ENCODE results near the gene PRKN.

Gene PRKN

DNA sequence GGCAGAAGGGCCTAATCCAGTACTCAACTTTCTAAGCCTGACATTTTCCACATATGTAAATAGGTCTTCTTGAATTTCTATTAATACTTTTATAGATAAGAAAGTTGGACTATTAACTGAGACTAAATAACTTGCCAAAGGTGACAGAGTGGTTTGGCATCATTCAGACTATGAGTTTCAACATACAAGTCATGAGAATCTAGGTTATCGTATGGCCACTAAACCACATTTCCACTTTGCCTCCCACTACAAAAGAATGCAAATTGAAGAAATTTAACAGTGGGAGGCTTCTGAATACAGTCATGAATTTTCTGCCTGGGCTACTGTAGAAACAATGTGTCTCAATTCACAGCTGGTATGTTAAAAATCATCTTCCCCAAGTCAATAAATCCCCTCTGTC, 922.7 kb downstream of the PRKN start:
- no peak for DNase-seq
- TF ChIP-seq GATA1 (IDR thresholded peaks at IDR 0.05; ENCODE audit: low read depth, low read length) (no peak), POLR2A (IDR thresholded peaks at IDR 0.05; ENCODE audit: low read length) (no peak)

DNA sequence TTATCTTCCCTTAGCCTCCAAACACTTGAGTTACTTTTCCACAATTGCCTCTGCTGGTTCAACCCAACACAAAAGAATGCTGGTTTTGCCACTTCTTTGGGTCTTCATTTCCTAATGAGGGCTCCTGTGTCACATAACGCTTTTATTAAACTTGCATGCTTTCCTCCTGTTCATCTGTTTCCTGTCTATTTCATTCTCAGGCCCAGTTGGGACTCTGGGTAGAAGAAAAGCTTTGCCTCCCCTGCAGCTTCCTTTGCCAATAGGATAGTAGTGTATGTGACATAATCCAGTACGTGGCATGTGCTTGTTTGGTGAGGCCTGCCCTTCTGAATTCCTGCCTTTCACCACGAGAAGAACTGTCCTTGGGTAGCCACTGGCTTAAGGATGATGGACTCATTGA, 924.4 kb downstream of the PRKN start:
- DNase-seq = no peak
- TF ChIP-seq POLR2A (IDR thresholded peaks at IDR 0.05; ENCODE audit: low read length) (no peak), GATA1 (IDR thresholded peaks at IDR 0.05; ENCODE audit: low read depth, low read length) (no peak)

DNA sequence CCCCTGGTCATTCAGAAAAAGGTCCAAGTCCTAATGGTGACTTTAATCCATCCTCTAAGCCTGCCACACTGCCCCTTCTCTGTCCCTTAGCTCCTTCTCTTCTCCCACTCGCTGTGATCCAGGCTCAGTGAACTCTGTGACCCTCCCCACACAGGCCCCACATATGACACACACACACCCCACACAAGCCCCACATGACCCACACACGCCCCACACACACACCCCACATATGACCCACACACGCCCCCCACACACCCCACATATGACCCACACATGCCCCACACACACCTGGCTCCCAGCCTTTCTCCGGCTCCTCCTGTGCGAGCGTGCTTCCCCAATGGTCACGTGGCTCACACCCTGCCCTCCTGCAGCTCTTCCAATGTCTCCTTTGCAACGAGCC, 925.3 kb downstream of the PRKN start:
- TF ChIP-seq POLR2A (IDR thresholded peaks at IDR 0.05; ENCODE audit: low read length) (no peak), GATA1 (IDR thresholded peaks at IDR 0.05; ENCODE audit: low read depth, low read length) (no peak)
- DNase-seq = no peak

DNA sequence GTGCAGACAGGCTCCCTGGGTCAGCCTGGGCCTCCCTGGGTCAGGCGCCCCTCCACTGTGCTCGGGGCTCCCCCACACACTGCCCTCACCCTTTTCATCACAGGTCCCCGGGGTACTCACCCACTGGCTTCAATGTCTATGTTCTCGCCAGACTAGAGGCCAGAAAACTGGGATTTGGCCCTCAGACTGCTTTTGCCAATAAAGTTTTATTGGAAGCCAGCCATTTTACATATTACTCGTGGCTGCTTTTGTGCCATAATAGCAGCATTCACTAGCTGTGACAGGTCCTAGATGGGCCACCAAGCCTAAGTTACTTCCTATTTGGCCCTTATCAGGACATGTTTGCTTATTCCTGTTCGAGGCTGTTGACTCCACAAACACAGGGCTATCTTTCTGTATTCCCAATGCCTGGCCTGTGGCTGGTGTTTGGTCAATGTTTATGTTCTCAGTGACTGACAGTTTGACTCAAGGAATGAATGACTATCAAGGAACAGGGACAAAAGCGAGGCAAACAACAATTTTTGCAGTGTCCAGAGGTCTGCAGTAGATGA, 928.6 kb downstream of the PRKN start:
- TF ChIP-seq GATA1 (IDR thresholded peaks at IDR 0.05; ENCODE audit: low read depth, low read length) (no peak), POLR2A (IDR thresholded peaks at IDR 0.05; ENCODE audit: low read length) (no peak)
- no peak for DNase-seq

DNA sequence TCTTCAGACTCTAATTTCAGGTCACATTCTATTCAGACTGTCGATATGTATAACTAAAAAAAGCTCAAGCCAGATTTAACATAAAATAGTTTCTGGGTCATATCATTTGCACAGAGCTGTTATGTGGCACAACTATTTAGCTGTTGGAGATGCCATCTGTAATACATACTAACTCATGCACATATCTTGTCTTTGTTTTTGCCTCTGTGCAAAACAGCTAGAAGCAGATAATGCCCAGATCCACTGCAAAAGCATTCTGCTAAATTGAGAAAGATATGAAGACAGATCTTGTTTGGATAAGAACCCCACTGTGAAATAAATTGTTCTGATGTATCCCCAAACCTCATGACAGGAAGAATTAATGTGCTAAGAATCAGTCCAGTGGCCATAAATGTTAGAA, 930.9 kb downstream of the PRKN start:
- TF ChIP-seq GATA1 (IDR thresholded peaks at IDR 0.05; ENCODE audit: low read depth, low read length) (no peak), POLR2A (IDR thresholded peaks at IDR 0.05; ENCODE audit: low read length) (no peak)
- no peak for DNase-seq

DNA sequence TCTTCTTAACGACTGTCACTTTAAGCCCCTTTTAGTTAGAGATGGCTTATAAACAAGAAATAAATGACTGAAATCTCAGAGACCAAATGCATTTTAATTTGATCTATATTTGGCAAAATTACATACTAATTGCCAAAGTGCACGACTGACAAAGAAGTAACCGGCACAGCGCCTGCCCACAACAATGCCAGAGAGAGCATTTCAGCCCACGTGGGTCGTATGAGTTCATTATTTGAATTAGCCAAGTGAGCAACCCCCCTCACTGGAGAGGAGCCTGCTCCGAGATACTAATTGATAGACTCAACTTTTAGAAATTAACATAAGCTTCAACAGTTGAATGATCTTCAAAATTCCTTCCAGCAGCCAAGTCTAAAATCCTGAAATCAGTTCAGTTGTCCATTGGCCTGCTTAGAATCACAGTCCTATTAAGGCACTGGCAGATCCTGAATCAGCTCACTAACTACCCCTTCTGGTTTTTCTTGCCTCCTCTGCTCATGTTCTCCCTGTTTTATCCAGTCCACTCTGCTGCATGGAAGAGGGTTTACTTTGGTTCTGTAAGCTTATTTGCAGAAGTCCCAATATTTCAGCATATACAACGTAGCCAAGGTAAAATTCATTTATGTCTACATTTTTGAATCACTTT, 934.6 kb downstream of the PRKN start:
- TF ChIP-seq GATA1 (IDR thresholded peaks at IDR 0.05; ENCODE audit: low read depth, low read length) (no peak), POLR2A (IDR thresholded peaks at IDR 0.05; ENCODE audit: low read length) (no peak)
- no peak for DNase-seq

DNA sequence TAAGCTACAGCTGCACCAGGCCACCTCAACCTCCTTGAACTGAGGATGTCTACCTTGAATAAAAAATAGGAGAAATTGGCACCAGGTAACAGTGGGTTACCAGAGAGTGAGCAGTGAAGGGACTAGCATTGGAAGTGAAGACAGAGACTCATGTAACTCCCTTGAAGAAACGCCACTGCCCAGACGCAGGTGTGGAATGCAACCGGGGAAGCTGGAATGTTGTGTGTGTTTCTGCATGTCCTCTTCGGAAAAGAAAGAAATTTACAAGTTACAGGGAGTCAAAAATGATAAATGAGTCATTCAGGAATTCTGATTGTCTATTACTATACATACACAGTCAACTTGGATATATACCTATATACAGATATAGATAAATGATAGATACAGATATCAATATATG, 939.0 kb downstream of the PRKN start:
- no peak for DNase-seq

DNA sequence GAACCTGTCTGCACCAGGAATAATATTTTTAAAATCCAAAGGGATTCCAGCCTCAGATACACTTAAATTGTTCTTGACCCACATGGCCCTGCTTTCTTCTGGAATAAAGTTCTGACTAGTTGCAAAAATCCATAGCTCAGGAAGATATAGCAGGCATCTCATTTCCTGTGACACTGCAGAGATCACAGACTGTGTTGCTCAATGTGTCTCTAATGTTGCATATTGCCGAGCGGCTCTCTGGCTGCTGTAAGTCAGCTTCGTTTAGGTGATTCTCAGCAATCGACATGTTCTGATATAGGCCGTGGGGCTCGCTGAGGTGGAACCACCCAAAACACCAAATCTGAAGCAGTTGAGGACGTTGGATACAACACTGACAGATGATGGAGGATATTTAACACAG, 955.4 kb downstream of the PRKN start:
- no peak for DNase-seq
- TF ChIP-seq POLR2A (IDR thresholded peaks at IDR 0.05; ENCODE audit: low read length) (no peak), GATA1 (IDR thresholded peaks at IDR 0.05; ENCODE audit: low read depth, low read length) (no peak)

More for the DNA sequence above, 939.0 kb downstream of the PRKN start:
- TF ChIP-seq GATA1 (IDR thresholded peaks at IDR 0.05; ENCODE audit: low read depth, low read length) = no peak
- no peak for TF ChIP-seq POLR2A (IDR thresholded peaks at IDR 0.05; ENCODE audit: low read length)

DNA sequence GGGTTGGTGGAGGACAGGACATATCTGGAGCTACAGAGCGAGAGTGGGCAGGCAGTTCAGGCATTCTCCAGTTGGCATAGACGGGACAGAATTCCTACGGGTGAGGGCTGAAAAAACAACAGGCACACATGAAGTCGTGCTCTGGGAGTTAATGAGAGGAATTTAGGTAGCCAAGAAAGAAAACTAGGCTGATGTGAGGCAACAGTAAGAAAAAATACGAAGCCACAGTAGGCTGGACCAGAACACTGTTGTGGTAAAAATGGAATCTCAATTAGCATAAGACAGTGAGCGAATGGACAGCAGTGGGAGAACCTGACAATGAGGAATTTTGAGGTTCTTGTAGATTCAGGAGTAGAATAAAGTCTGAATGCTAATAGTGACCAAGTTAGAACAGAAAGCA, 965.6 kb downstream of the PRKN start:
- DNase-seq = no peak
- TF ChIP-seq POLR2A (IDR thresholded peaks at IDR 0.05; ENCODE audit: low read length) (no peak), GATA1 (IDR thresholded peaks at IDR 0.05; ENCODE audit: low read depth, low read length) (no peak)

DNA sequence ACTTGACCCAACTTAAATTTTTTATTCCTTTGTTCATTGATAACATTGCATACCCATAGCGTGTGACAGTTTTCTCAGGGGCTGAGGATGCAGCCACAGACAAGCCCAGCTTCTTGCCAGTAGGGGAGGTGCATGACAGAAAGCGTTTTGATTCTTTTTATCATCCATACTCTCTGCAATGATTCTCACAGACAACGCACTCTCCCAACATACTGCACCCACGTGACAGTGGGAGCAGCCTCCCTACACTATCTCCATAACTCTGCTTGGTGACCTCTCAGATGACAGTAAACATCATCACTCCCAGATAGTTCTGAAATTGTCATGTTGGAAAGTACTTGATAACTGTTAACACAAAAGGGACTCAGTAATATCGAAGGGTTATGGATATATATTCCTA, 972.5 kb downstream of the PRKN start:
- DNase-seq = no peak
- no peak for TF ChIP-seq GATA1 (IDR thresholded peaks at IDR 0.05; ENCODE audit: low read depth, low read length)
- no peak for TF ChIP-seq POLR2A (IDR thresholded peaks at IDR 0.05; ENCODE audit: low read length)

DNA sequence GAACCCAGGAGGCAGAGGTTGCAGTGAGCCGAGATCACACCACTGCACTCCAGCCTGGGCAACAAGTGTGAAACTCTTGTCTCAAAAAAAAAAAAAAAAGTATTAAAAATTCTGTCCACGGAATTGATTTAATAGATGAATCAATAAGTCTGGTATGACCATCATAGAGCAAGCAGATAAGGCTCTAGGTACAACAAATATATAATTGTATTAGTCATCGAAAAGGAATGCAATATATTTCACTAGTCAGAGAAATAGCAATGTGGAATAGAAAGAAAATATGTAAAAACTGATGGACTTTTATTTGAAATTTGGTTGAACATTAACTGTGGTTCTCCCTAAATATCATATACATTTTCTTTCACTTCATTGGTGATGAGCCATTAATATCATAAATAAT, 976.9 kb downstream of the PRKN start:
- TF ChIP-seq POLR2A (IDR thresholded peaks at IDR 0.05; ENCODE audit: low read length) = no peak
- TF ChIP-seq GATA1 (IDR thresholded peaks at IDR 0.05; ENCODE audit: low read depth, low read length) = no peak
- DNase-seq = no peak

DNA sequence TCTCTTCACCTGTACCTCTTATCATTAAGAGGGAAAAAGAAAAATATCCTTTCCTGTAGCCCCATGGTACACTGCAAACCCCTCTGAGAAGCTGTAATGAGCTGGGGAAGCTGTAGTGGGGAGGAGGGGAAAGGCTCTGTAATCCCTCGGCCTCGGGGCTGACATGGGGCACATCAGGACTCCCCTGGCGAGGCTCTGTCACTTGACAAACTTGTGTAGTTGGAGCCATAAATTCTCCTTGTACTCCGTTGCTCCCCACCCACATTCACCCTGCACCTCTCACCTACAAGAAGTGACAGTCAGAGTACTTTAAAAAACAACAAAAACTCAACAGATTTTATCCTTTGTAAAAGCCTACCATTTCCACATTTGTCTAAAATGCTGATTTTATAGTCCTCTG, 978.0 kb downstream of the PRKN start:
- TF ChIP-seq POLR2A (IDR thresholded peaks at IDR 0.05; ENCODE audit: low read length) (no peak), GATA1 (IDR thresholded peaks at IDR 0.05; ENCODE audit: low read depth, low read length) (no peak)
- no peak for DNase-seq

DNA sequence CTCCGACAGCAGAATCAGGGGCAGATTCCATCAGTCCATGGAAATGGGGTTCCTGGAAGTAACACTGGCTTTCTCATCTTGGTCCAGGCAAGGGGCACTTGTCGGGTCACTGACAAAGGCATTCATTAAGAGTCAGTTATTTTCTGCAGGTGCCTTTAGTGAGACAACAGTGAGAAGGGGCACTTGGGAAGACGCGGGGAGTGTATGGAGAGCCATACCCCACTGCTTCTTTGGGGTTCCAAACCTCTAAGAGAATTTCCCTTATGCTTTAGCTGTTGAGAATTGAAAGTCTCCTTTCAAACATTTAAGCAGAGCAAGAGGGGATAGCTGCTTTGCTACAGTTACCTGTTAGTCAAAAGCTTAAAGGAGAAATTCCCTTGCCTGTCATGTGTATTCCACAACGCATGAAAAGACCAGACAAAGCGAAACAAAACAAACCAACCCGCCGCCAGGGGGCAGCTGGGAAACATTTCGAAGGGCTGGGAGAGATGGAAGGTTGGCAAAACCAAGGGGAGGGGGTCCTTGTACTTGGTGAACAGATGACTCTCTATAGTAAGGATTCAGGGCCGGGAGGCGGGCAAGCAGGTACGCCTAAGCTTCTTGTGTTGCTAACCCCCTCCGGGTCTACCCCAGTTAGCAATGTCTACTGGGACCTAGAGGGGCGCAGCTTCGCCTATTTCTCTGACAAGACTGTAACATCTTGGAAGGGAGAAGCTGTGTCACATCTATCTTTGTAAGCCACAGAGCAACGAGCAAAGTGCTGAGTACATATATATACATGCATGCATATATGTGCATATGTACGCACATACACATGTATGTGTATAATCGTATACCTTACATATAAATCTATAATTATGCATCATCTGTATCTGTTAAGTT, 978.8 kb downstream of the PRKN start:
- DNase-seq = peak; percentile 26 to 50

DNA sequence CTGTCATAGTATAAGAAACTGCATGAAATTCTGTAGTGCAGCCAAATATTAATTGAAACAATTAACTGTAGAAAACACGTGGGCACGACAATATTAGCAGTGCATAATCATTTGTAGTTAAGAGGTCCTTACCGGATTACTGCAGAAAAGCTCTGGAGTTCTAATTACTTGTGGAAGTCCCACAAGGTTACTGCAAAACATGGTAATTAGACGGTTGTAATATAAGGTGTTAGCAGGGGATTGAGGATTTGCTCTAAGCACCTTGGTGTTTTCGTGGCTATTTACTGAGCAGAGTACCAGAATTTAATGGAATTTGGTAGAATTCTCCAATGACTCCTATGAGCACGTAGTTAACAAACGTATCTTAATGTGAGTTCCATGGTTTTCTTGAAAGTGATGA, 980.1 kb downstream of the PRKN start:
- no peak for TF ChIP-seq POLR2A (IDR thresholded peaks at IDR 0.05; ENCODE audit: low read length)
- TF ChIP-seq GATA1 (IDR thresholded peaks at IDR 0.05; ENCODE audit: low read depth, low read length) = no peak
- DNase-seq = no peak

More for the DNA sequence above, 978.8 kb downstream of the PRKN start:
- TF ChIP-seq POLR2A (IDR thresholded peaks at IDR 0.05; ENCODE audit: low read length) (no peak), GATA1 (IDR thresholded peaks at IDR 0.05; ENCODE audit: low read depth, low read length) (no peak)
